ENCODE measurements around the gene HIPK3. TPM values are rescaled to one million over a fixed set of nuclear protein-coding genes. Genes with fewer than 3 reads are reported as not detected.

HIPK3 gene
- total and polyA plus RNA-seq, 10 of the 15 experiments (the other 5 are each of a cell fraction or from before 2014, with no cell fraction given) = 3.4 to 26.5 (median 13.6) TPM

DNA sequence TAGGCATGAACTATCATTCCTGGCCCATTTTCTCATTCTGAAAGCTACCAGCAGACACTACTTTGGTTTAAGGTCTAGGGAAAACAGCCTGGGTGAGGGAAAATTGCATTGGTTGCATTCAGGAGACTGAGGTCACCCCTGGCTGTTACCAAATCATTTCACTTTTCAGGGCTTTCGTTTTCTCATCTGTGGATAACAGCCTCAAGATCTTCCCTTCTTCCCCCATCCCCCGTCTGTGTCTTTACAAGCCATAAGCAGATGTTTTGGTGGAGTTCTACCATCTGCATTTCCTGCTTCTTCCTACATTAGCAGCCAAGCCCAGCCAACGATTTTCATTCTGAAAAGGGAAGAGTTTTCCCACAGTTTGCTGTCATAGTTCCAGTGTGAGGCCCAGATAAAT lies 130.4 kb downstream of the HIPK3 start (continued):
- TF ChIP-seq, protein P1, sequence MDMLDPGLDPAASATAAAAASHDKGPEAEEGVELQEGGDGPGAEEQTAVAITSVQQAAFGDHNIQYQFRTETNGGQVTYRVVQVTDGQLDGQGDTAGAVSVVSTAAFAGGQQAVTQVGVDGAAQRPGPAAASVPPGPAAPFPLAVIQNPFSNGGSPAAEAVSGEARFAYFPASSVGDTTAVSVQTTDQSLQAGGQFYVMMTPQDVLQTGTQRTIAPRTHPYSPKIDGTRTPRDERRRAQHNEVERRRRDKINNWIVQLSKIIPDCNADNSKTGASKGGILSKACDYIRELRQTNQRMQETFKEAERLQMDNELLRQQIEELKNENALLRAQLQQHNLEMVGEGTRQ (IDR thresholded peaks at IDR 0.05; ENCODE audit: borderline replicate concordance, low read depth, low read length) = no peak
- no peak for TF ChIP-seq CBX5 (IDR thresholded peaks at IDR 0.05; ENCODE audit: low read depth)
- TF ChIP-seq, protein P2, sequence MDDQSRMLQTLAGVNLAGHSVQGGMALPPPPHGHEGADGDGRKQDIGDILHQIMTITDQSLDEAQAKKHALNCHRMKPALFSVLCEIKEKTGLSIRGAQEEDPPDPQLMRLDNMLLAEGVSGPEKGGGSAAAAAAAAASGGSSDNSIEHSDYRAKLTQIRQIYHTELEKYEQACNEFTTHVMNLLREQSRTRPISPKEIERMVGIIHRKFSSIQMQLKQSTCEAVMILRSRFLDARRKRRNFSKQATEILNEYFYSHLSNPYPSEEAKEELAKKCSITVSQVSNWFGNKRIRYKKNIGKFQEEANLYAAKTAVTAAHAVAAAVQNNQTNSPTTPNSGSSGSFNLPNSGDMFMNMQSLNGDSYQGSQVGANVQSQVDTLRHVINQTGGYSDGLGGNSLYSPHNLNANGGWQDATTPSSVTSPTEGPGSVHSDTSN (IDR thresholded peaks at IDR 0.05; ENCODE audit: insufficient replicate concordance, low read depth, low read length) = no peak
- 0 out of 2 replicates have a peak, but pooled peaks have one; percentile 12 for TF ChIP-seq BMI1 (IDR thresholded peaks at IDR 0.05; ENCODE audit: borderline replicate concordance)
- TF ChIP-seq KLF5 (IDR thresholded peaks at IDR 0.05; ENCODE audit: partially characterized antibody) = no peak
- no peak for TF ChIP-seq LARP7 (IDR thresholded peaks at IDR 0.05)
- TF ChIP-seq, protein P3, sequence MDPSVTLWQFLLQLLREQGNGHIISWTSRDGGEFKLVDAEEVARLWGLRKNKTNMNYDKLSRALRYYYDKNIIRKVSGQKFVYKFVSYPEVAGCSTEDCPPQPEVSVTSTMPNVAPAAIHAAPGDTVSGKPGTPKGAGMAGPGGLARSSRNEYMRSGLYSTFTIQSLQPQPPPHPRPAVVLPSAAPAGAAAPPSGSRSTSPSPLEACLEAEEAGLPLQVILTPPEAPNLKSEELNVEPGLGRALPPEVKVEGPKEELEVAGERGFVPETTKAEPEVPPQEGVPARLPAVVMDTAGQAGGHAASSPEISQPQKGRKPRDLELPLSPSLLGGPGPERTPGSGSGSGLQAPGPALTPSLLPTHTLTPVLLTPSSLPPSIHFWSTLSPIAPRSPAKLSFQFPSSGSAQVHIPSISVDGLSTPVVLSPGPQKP (IDR thresholded peaks at IDR 0.05; ENCODE audit: low read depth, low read length) = no peak
- TF ChIP-seq ETV6 (conservative IDR thresholded peaks at IDR 0.05 in 1 of 2, IDR thresholded peaks at IDR 0.05 in 1 of 2; ENCODE audit: borderline replicate concordance in 1 of 2, low read depth in 1 of 2) = no peak; a peak in 1 of 4 replicates
- TF ChIP-seq KAT2A (conservative IDR thresholded peaks at IDR 0.05; ENCODE audit: control insufficient read depth, low read depth, low read length) = no peak
- no peak for TF ChIP-seq ZNF24 (IDR thresholded peaks at IDR 0.05)
- TF ChIP-seq SMARCA5 (IDR thresholded peaks at IDR 0.05) = 0 out of 2 replicates have a peak, but pooled peaks have one; percentile 36
- TF ChIP-seq POU2F2 (IDR thresholded peaks at IDR 0.05; ENCODE audit: borderline replicate concordance, low read depth, low read length) = 0 out of 3 replicates have a peak, but pooled peaks have one; percentile 25
